B cell (primary cell): ENCODE data around the gene ZNF182.

Source experiments
- EZH2 ChIP-seq: IDR thresholded peaks from 2 replicates; pipeline ENCODE4 v1.6.1; 2012; ENCODE audit warnings: borderline replicate concordance, low read depth, mild to moderate bottlenecking, moderate library complexity, low read length; ENCODE audit not compliant: insufficient read depth, poor library complexity, severe bottlenecking
- TF ChIP-seq, protein P1 (sequence below): fragments of 200-600 bp; IDR thresholded peaks from one replicate; pipeline ENCODE4 v1.8.0; 2022; ENCODE audit warnings: antibody characterized with exemption, mild to moderate bottlenecking

DNA sequence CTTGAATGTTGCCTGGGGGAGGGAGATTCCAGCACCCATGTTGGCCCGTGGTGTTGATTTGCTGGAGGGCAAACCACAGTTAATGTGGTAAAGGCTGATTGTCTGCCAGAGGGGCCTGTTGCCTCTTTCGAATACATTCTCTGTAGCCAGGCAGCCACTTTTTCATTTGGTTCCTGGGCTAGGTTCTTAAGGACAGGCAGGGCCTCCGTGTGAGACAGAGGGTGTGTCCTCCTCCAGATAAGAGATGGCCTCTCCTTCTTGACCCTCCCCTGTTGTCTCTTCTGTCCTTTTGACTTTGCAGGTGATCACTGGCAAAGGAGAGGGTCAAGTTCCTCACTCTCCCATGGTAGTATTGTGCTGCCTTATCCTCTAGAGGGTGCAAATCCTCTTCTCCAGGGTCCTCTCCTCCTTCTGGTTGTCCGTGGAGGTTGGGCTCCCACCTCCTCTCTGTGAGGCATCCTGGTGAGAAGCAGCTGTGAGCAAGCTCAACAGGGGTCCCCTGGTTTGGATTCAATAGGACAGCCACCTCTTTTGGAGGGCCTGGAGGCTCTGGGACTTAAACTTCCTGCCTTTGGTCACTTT, 44.9 kb downstream of the ZNF182 start:
- TF ChIP-seq, protein P1, sequence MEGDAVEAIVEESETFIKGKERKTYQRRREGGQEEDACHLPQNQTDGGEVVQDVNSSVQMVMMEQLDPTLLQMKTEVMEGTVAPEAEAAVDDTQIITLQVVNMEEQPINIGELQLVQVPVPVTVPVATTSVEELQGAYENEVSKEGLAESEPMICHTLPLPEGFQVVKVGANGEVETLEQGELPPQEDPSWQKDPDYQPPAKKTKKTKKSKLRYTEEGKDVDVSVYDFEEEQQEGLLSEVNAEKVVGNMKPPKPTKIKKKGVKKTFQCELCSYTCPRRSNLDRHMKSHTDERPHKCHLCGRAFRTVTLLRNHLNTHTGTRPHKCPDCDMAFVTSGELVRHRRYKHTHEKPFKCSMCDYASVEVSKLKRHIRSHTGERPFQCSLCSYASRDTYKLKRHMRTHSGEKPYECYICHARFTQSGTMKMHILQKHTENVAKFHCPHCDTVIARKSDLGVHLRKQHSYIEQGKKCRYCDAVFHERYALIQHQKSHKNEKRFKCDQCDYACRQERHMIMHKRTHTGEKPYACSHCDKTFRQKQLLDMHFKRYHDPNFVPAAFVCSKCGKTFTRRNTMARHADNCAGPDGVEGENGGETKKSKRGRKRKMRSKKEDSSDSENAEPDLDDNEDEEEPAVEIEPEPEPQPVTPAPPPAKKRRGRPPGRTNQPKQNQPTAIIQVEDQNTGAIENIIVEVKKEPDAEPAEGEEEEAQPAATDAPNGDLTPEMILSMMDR: no peak
- TF ChIP-seq EZH2: no peak
